Left renal cortex interstitium (tissue), 4 donors: ENCODE results near the gene RBM38. TPM values are rescaled to one million over a fixed set of nuclear protein-coding genes. Genes with fewer than 3 reads are reported as not detected.

Source experiments
- DNase-seq, 4 donors: peaks; one replicate each; pipeline ENCODE4 v3.0.0-alpha.2; 2013; ENCODE audit warnings: low read depth in 4 of 4, low spot score in 2 of 4, missing footprints in 1 of 4
- polyA plus RNA-seq, 4 donors: library from polyadenylated mRNA; unstranded; fragments of 120-200 nt; gene quantifications; one replicate each; pipeline ENCODE4 v1.2.1, GENCODE V29; 2013; ENCODE audit not compliant: insufficient read length in 4 of 4

Gene RBM38
- polyA plus RNA-seq, 4 donors, result 24.6 to 43.8 (median 32.4) TPM

DNA sequence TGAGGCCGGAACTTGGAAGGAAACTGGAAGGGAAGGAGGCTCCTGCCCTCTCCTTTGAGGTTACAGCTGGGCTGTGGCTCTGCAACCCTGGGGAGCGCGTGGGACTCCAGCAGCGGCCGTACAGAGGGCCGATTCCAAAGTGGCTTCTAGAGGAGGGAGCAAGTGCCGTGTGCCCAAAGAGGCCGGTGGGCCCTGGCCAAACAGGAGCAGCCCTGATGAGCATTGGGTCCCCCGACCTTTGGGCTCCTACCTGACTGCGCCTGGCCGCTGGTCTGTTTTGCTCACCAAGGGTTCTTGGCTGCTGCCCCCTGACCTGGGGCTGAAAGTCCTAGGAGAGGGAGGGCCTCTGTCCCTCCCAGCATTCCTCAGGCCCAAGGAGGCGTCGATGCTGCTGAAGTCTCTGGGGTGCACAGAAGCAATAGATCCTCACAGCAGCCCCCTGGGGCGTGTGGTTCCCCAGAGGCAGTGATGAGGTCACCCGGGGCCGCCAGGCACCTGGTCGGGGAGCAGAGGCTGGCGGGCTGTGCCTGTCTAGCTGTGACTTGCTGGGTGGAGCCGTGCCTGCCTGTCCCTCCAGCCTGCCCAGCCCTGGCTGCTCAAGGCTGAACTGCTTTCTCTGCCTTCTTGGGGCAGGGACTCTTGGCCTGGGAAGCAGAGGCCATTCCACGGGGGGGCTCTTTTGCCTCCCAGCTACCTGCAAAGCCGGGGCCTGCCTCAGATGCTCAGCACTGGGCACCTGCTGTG is 9.8 kb downstream of the RBM38 start:
- DNase-seq, result no peak

DNA sequence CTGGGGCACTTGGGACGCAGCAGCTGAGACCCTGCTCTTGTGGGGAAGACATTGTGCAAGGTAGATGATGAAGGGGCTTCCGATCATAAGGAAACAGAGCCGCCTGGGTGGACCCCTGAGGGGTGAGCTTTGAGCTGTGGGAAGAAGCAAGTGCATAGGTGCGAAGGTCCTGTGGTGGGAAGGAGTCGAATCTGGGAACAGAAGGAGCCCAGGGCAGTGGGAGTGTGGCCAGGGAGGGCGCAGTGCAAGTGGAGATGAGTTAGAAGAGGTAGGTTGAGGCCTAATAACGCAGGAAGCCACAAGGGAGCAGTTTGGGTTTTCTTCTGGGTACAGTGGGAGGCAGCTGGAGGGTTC is 10.3 kb downstream of the RBM38 start:
- DNase-seq, result no peak

DNA sequence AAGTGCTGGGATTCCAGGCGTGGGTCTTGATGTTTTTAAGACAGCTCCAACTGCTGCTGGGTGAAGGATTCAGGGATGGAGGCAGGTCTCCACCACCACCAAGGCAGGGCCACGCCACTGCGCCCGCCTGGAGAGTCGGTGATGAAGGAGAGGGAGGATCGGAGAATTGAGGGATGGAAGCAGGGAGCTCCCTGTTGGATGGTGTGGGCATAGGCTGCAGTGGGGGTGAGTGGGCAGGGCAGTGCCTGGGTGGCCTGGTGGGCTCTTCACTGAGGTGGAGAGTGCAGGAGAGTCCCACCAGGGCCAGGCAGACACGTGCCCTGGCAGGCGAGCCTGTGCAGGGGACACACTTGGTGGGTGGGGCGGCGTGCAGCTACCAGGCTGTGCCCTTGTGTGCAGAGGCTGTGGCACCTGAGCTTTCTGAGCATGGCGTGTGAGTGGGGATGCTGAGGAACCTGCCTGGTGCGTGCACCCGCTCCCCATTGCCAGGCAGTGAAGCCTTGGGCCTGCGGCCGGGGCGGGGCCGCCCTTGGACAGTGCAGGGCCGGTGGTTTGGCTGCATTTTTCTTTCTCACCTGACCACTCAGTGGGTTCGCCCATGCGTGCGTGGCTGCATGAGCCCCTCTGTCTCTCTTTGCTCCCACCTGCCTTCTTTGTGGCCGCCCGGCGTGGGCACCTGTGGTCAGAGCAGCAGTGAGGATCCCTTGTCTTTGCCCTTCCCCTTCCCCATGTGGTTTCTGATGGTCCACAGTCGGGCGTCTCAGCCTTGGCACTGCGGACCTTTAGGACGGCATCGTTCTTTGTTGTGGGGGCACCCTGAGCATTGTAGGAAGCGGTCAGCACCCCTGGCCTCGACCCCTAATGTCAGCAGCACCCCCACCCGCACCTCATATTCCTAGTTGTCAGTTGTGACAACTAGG is 11.3 kb downstream of the RBM38 start:
- no peak for DNase-seq

DNA sequence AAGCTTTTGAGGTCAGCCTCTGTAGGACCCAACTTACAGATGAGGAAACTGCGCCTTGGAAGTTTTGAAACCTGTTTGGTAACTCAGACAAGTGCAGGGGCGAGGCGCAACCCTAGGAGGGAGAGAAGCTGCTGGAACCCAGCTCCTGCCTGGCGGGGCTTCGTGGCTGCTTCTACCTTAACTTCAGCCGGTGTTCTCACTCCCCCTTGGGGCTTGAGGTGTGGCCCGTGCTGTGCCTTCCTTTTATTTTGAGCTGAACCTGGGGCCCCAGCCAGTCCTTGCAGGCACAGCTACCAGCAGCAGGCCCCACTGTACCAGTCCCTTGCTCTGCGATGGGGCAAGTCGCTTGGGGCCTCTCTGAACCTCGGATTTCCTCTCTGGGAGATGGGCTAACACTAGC is 12.0 kb downstream of the RBM38 start:
- no peak for DNase-seq

- DNase-seq, result no peak
Measured at GRCh38 chr20:57404006-57404405, 12.8 kb downstream of the RBM38 start.

- DNase-seq, result no peak
Measured at GRCh38 chr20:57404419-57405072, 13.3 kb downstream of the RBM38 start.

GRCh38 chr20:57405236-57406016 is 14.2 kb downstream of the RBM38 start:
- DNase-seq, result no peak

GRCh38 chr20:57407541-57407956 is 16.4 kb downstream of the RBM38 start:
- no peak for DNase-seq

- DNase-seq, result no peak
Measured at GRCh38 chr20:57408131-57408530, 16.9 kb downstream of the RBM38 start.

- no peak for DNase-seq
Measured at GRCh38 chr20:57408536-57409233, 17.5 kb downstream of the RBM38 start.

- DNase-seq, result no peak
Measured at GRCh38 chr20:57409316-57409671, 18.1 kb downstream of the RBM38 start.

DNA sequence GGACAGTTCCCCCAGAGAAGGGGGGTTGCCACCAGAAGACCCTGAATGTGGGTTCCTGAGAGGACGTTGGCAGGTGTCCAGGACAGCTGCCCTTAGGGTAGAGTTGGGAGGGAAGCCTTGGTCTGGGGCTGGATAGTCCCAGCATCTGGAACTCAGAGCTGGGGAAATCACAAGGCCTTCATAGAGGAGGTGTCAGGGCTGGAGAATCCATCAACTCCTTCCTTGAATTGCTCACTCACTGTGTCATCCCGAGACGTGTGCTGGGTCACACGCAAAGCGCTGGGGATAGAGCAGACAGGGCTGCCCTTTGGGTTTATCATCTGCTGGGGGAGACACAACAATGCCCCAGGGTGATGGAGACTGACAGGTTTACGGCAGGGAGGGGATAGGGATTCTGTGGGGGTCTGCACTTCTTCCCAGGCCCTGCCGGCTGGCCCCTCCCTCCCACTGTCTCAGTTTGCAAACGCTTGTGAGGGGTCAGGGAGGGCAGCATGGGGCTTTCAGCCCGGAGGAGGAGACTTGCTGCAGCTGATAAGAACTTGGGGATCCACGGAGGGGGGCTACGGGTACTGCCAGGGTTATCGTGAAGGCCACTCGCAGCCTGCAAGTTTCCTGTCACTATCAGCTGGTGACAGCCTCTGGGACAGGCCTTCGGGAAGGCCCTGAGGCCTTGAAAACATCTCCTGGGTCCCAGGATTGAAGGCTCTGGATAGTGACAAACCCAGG is 18.6 kb downstream of the RBM38 start:
- no peak for DNase-seq

DNA sequence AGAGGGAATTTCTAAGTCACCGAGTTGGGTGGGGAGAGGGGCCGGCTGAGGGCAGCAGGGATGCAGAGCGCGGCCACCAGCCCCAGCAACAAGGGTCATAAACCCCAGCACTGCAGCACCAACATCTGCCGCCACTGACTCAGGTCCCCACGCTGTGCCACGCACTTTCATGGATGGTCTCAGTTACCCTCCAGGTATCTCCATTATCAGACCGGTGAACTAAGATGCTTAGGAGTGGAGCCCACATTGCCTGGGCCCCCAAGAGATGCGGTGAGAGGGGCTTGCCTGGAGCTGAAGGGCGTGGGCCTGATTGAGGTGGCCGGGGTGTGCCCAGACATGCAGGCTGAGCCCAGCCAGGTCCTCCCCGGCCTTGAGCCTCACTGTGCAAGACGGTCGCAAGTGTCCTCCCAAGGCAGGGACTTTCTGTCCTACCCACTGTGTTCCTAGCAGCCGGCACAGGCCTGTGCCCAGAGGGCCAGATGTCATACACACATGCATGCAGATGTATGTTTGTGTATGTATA is 19.3 kb downstream of the RBM38 start:
- no peak for DNase-seq

- no peak for DNase-seq
Measured at GRCh38 chr20:57410924-57411323, 19.7 kb downstream of the RBM38 start.

DNA sequence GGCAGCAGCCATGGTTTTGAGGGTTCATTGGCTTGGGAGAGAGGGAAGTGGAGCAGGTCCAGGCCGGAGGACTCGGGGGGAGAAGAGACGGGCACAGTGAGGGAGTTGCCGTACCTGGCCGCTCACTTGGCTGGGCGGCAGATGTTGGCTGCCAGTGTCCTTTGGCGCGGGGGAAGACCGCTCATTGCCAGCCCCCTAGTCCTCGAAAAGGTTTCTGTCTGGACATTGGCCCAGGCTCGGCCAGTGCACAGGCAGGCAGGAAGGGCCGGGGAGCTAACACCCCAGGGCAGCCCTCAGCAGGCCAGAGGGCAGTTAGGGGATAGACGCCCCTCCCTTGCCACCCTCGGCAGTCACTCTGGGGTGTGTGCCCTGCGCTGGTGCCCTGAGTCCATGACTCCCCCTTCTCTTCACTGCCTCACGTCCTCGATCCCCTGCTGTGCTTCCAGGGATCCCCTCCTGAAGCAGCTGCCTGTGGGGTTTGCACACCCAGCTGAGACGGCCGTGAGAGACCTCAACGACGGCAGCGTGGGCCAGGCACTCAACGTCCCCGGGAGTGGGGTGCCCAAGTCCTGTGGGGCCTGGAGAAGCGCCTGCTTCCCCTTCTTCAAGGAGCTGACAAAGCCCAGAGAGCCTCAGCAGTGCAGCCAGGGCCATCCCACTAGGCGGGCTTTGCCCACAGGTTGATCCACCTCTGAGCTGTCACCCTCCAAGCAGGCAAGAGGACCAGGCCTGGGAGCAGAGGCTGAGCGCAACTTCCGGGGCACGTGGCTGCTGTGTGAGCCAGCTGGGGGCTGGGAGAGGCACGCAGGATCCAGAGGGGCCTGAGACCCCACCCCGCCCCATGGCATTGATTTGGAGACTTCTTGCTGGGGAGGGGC is 20.4 kb downstream of the RBM38 start:
- no peak for DNase-seq

- no peak for DNase-seq
Measured at GRCh38 chr20:57412347-57413029, 21.3 kb downstream of the RBM38 start.

- DNase-seq, result no peak
Measured at GRCh38 chr20:57413986-57414385, 22.8 kb downstream of the RBM38 start.
